HG03442 (cell line): Measurements from ENCODE around the gene RAPGEF2.
"Not testable (repeated sequence)": the region's sequence is repeated elsewhere in the genome, so short reads cannot be mapped to it uniquely, and the experiment has no call there.

Experiments used
- ATAC-seq: cut with Tn5 transposase; IDR thresholded peaks from one replicate; pipeline ENCODE4 v1.9.1; 2021; ENCODE audit warnings: mild to moderate bottlenecking, moderate library complexity; ENCODE audit not compliant: unreplicated experiment

RAPGEF2 gene

GRCh38 chr4:159102622-159103383 is at the start of gene RAPGEF2:
Gene RAPGEF2, plus strand, starts transcription at chr4:159103079. Its CDS starts 1,084 bp downstream, at chr4:159104163.
- peak; percentile 78 for ATAC-seq

GRCh38 chr4:159055833-159056232 is 47.0 kb upstream of the RAPGEF2 start:
- ATAC-seq: no peak

GRCh38 chr4:159060161-159060560 is 42.7 kb upstream of the RAPGEF2 start:
- ATAC-seq: no peak

GRCh38 chr4:159062381-159062780 is 40.5 kb upstream of the RAPGEF2 start:
- no peak for ATAC-seq

GRCh38 chr4:159065513-159066240 is 37.2 kb upstream of the RAPGEF2 start:
- ATAC-seq: no peak

- not testable (repeated sequence) for ATAC-seq
These were observed 34.7 kb upstream of the RAPGEF2 start for GRCh38 chr4:159068139-159068538.

GRCh38 chr4:159069922-159070321 is 33.0 kb upstream of the RAPGEF2 start:
- no peak for ATAC-seq

GRCh38 chr4:159070742-159071141 is 32.1 kb upstream of the RAPGEF2 start:
- ATAC-seq: no peak

- ATAC-seq: no peak
These were observed 31.5 kb upstream of the RAPGEF2 start for GRCh38 chr4:159071178-159071968.

GRCh38 chr4:159071969-159072765 is 30.7 kb upstream of the RAPGEF2 start:
- no peak for ATAC-seq

- ATAC-seq: no peak
These were observed 27.3 kb upstream of the RAPGEF2 start for GRCh38 chr4:159075531-159075932.

GRCh38 chr4:159077018-159077417 is 25.9 kb upstream of the RAPGEF2 start:
- ATAC-seq: not testable (repeated sequence)

- peak; percentile 97 for ATAC-seq
These were observed 25.0 kb upstream of the RAPGEF2 start for GRCh38 chr4:159077702-159078495.

- ATAC-seq: no peak
These were observed 23.8 kb upstream of the RAPGEF2 start for GRCh38 chr4:159079074-159079473.

- ATAC-seq: no peak
These were observed 16.3 kb upstream of the RAPGEF2 start for GRCh38 chr4:159086606-159087005.

- no peak for ATAC-seq
These were observed 12.6 kb upstream of the RAPGEF2 start for GRCh38 chr4:159090255-159090654.

GRCh38 chr4:159094156-159094555 is 8.7 kb upstream of the RAPGEF2 start:
- not testable (repeated sequence) for ATAC-seq

- no peak for ATAC-seq
These were observed 6.4 kb upstream of the RAPGEF2 start for GRCh38 chr4:159096434-159096833.

- no peak for ATAC-seq
These were observed 5.7 kb upstream of the RAPGEF2 start for GRCh38 chr4:159097144-159097543.

- no peak for ATAC-seq
These were observed 5.1 kb upstream of the RAPGEF2 start for GRCh38 chr4:159097785-159098184.
